Transverse colon (tissue), 4 donors: ENCODE results near the gene NKD2. TPM values are rescaled to one million over a fixed set of nuclear protein-coding genes. Genes with fewer than 3 reads are reported as not detected.
A peak's percentile ranks its signal among the peaks of the same experiment; 100 is the strongest.

Source experiments
- DNase-seq: peaks from one replicate; pipeline ENCODE4 v3.0.0-alpha.2; 2019
- H3K27ac ChIP-seq, 4 donors: fragments of 200-600 bp; sonication (generic); 2 replicates each; pipeline ENCODE4 v1.5.1; 2016 to 2018; ENCODE audit warnings: inconsistent platforms in 4 of 4
- H3K27me3 ChIP-seq: fragments of 200-600 bp; sonication (generic); 2 replicates; pipeline ENCODE4 v1.5.1; 2017; ENCODE audit warnings: inconsistent platforms
- H3K36me3 ChIP-seq, 4 donors: fragments of 200-600 bp; sonication (generic); 2 replicates each; pipeline ENCODE4 v1.5.1; 2017 to 2019; ENCODE audit warnings: inconsistent platforms in 4 of 4
- H3K4me1 ChIP-seq, 4 donors: fragments of 200-600 bp; sonication (generic); 2 replicates each; pipeline ENCODE4 v1.5.1; 2017 to 2020; ENCODE audit warnings: inconsistent platforms in 4 of 4
- H3K4me3 ChIP-seq, 4 donors: fragments of 200-600 bp; sonication (generic); 1 replicate in 1 of 4; 2 replicates in 3 of 4; pipeline versions ENCODE4 v1.5.1 to v1.6.1; 2017 to 2019; ENCODE audit warnings: inconsistent platforms in 4 of 4
- H3K9me3 ChIP-seq, 2 donors: fragments of 200-600 bp; sonication (generic); 2 replicates each; pipeline ENCODE4 v1.5.1; 2017 to 2019; ENCODE audit warnings: inconsistent platforms in 2 of 2
- CTCF ChIP-seq, 5 experiments: fragments of 200-600 bp in 3 of 5; fragments of 450-650 bp in 2 of 5; sonication (generic) in 3 of 5; IDR thresholded peaks; 1 replicate in 2 of 5; 2 replicates in 3 of 5; pipeline ENCODE4 v1.5.1; 2016 to 2017; ENCODE audit warnings: antibody characterized with exemption in 5 of 5, inconsistent platforms in 3 of 5, mild to moderate bottlenecking in 2 of 5, moderate library complexity in 1 of 5
- EP300 ChIP-seq: sonication (generic); formaldehyde crosslinking; IDR thresholded peaks from one replicate; pipeline ENCODE4 v1.6.1; 2017; ENCODE audit warnings: antibody characterized with exemption, low read depth
- POLR2A ChIP-seq: fragments of 450-650 bp; IDR thresholded peaks from one replicate; pipeline ENCODE4 v1.6.1; 2016; ENCODE audit warnings: antibody characterized with exemption, mild to moderate bottlenecking, moderate library complexity
- POLR2AphosphoS5 ChIP-seq, 3 donors: sonication (generic); formaldehyde crosslinking; IDR thresholded peaks; one replicate each; pipeline ENCODE4 v1.6.1; 2016; ENCODE audit warnings: antibody characterized with exemption in 3 of 3
- WGBS, 2 donors: methylation state at CpG; one replicate each; pipeline ENCODE4 v1.1.5; 2018; ENCODE audit warnings: low coverage in 1 of 2; 5-methylcytosine and 5-hydroxymethylcytosine counted together
- in situ Hi-C, 4 donors: fragments of 200-750 bp; cut with MboI; loops; one replicate each; pipeline versions ENCODE4 v1.15.0 to v1.15.1; 2017; ENCODE audit warnings: low sequenced_read_pairs in 3 of 4, low pct_ligation_motif_present in 1 of 4, low pct_unique_long_range_greater_than_20kb in 1 of 4
- intact Hi-C: fragments of 100-400 bp; cut with DNase I; formaldehyde crosslinking; loops from one replicate; pipeline ENCODE4 v1.15.1; 2023; ENCODE audit warnings: low total_unique reads
- total RNA-seq, 4 donors: library from RNA; depleted of rRNA; stranded (reverse); fragments of >200 nt; gene quantifications; one replicate each; pipeline ENCODE4 v1.1.0, GENCODE V29; 2016

NKD2 gene
- total RNA-seq, 4 donors from 2014 or later, result 0.41 to 0.80 TPM; not detected in 2

GRCh38 chr5:980001-980588 lies 28.5 kb upstream of the NKD2 start:
- H3K27ac ChIP-seq, result peak overlapping the region; percentile 8 to 60 (median 22)
- no peak for DNase-seq
- H3K9me3 ChIP-seq, result no peaks in the 10 kb centered on the region
- 28 to 70% methylated on average over 2 to 17 of the region's 17 CpGs for WGBS, 2 donors
- no peaks in the 10 kb centered on the region for H3K36me3 ChIP-seq
- intact Hi-C loops, result no loop called here
- H3K4me3 ChIP-seq, result no peak overlapping the region
- no peaks in the 10 kb centered on the region for H3K27me3 ChIP-seq
- in situ Hi-C loops, result no loop called here
- peaks cover 0 to 9% (median 6%) of the 10 kb centered on the region in 4 donors for H3K4me1 ChIP-seq
- TF ChIP-seq EP300 (no peak), POLR2AphosphoS5 (IDR thresholded peaks at IDR 0.05) (no peak)

- peaks cover 0 to 9% (median 6%) of the 10 kb centered on the region in 4 donors for H3K4me1 ChIP-seq
- DNase-seq, result no peak
- no peaks in the 10 kb centered on the region for H3K27me3 ChIP-seq
- H3K36me3 ChIP-seq, result no peaks in the 10 kb centered on the region
- intact Hi-C loops, result no loop called here
- H3K9me3 ChIP-seq, result no peaks in the 10 kb centered on the region
- H3K27ac ChIP-seq, result peak overlapping the region in 3 of 4 donors; percentile 10 to 60 (median 34)
- no peak overlapping the region for H3K4me3 ChIP-seq
- WGBS, 2 donors, result 39% methylated on average over 6 of the region's 6 CpGs
- in situ Hi-C loops, result no loop called here
- TF ChIP-seq POLR2A (no peak), CTCF (IDR thresholded peaks at IDR 0.05) (no peak), EP300 (no peak), POLR2AphosphoS5 (IDR thresholded peaks at IDR 0.05) (no peak)
Observed at GRCh38 chr5:980966-981365, 27.6 kb upstream of the NKD2 start.

- in situ Hi-C loops (no loop called here), intact Hi-C loops (no loop called here)
- no peaks in the 10 kb centered on the region for H3K36me3 ChIP-seq
- no peaks in the 10 kb centered on the region for H3K9me3 ChIP-seq
- no peaks in the 10 kb centered on the region for H3K27me3 ChIP-seq
- TF ChIP-seq CTCF (IDR thresholded peaks at IDR 0.05), result no peak
- no peak for TF ChIP-seq POLR2A
- TF ChIP-seq EP300, result no peak
- TF ChIP-seq POLR2AphosphoS5 (IDR thresholded peaks at IDR 0.05), result no peak
- H3K27ac ChIP-seq, result peak overlapping the region in 2 of 4 donors; percentile 34 to 60
- no peak overlapping the region for H3K4me3 ChIP-seq
- H3K4me1 ChIP-seq, result peaks cover 0 to 9% (median 6%) of the 10 kb centered on the region in 4 donors
- DNase-seq, result no peak
- 81% methylated on average over 7 of the region's 7 CpGs; no CpG with 5 or more reads in 1 of the 2 donors for WGBS, 2 donors
Observed at GRCh38 chr5:981456-981855, 27.1 kb upstream of the NKD2 start.

- no peak overlapping the region for H3K27ac ChIP-seq
- no peaks in the 10 kb centered on the region for H3K9me3 ChIP-seq
Observed at GRCh38 chr5:982377-983237, 26.0 kb upstream of the NKD2 start.

More at GRCh38 chr5:982377-983237, 26.0 kb upstream of the NKD2 start:
- Histone ChIP-seq H3K36me3 (no peaks in the 10 kb centered on the region), H3K4me1 (peaks cover 0 to 9% (median 6%) of the 10 kb centered on the region in 4 donors), H3K4me3 (no peak overlapping the region), H3K27me3 (no peaks in the 10 kb centered on the region)
- WGBS, 2 donors, result 40 to 69% methylated on average over 1 to 27 of the region's 27 CpGs
- no peak for DNase-seq
- TF ChIP-seq EP300 (no peak), POLR2AphosphoS5 (IDR thresholded peaks at IDR 0.05) (no peak), CTCF (IDR thresholded peaks at IDR 0.05) (no peak), POLR2A (no peak)
- in situ Hi-C loops (no loop called here), intact Hi-C loops (no loop called here)
